Measurements from ENCODE around the gene VPS9D1. TPM values are rescaled to one million over a fixed set of nuclear protein-coding genes. Genes with fewer than 3 reads are reported as not detected.

The VPS9D1 gene
- total and polyA plus RNA-seq, 10 of the 15 experiments (the other 5 are each of a cell fraction or from before 2014, with no cell fraction given): 0.65 to 4.2 (median 1.1) TPM

DNA sequence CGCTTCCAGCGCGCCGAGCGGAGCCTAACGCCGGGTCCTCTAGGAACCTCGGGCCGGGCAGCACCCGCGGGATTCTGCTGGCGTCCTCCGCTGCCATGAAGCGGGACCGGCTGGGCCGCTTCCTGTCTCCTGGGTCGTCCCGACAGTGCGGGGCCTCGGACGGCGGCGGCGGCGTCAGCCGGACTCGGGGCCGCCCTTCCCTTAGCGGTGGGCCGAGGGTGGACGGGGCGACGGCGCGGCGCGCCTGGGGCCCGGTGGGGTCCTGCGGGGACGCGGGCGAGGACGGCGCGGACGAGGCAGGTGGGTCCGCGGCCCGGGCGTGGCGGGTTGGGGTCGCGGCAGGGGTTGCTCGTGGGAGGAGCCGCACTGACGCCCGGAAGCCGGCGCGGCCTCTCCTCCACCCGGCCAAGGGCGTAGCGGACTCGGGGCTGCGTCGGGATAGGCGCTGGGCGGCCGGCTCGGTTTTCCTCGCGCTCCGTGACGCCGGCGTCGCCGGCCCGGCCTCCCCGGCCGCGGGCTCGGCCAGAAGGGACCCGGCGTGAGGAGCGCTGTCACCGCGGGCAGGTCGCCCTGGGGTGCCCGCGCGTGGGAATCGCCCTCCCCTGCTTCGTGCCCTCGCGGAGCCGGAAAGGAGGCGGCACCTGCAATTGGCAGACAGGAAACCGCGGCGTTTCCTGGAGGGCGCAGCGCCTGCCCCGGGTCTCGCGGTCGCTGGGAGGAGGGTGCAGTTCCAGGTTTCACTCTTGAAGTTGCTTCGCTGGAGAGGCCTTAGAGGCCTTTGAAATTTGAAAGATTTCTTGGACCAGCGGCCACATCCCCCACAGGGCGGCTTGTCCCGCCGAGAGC lies 1.1 kb upstream of the VPS9D1 start (continued):
- TF ChIP-seq CREM (IDR thresholded peaks at IDR 0.05; ENCODE audit: low read depth) (peak; percentile 14; the same call in 1 of the 2 replicates), CREB1 (IDR thresholded peaks at IDR 0.05; ENCODE audit: low read depth) (no peak), PAX5 (IDR thresholded peaks at IDR 0.05; ENCODE audit: borderline replicate concordance, low read depth, low read length) (0 out of 2 replicates have a peak, but pooled peaks have one; percentile 5), STAT1 (conservative IDR thresholded peaks at IDR 0.05) (no peak), TCF3 (IDR thresholded peaks at IDR 0.05; ENCODE audit: borderline replicate concordance, insufficient read depth, low read depth, low read length) (0 out of 2 replicates have a peak, but pooled peaks have one; percentile 1), RFX5 (IDR thresholded peaks at IDR 0.05; ENCODE audit: low read depth, low read length) (no peak)
- TF ChIP-seq, protein P1, sequence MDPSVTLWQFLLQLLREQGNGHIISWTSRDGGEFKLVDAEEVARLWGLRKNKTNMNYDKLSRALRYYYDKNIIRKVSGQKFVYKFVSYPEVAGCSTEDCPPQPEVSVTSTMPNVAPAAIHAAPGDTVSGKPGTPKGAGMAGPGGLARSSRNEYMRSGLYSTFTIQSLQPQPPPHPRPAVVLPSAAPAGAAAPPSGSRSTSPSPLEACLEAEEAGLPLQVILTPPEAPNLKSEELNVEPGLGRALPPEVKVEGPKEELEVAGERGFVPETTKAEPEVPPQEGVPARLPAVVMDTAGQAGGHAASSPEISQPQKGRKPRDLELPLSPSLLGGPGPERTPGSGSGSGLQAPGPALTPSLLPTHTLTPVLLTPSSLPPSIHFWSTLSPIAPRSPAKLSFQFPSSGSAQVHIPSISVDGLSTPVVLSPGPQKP (IDR thresholded peaks at IDR 0.05; ENCODE audit: low read depth, low read length): peak; percentile 16; the same call in 1 of the 2 replicates
- TF ChIP-seq, protein P2, sequence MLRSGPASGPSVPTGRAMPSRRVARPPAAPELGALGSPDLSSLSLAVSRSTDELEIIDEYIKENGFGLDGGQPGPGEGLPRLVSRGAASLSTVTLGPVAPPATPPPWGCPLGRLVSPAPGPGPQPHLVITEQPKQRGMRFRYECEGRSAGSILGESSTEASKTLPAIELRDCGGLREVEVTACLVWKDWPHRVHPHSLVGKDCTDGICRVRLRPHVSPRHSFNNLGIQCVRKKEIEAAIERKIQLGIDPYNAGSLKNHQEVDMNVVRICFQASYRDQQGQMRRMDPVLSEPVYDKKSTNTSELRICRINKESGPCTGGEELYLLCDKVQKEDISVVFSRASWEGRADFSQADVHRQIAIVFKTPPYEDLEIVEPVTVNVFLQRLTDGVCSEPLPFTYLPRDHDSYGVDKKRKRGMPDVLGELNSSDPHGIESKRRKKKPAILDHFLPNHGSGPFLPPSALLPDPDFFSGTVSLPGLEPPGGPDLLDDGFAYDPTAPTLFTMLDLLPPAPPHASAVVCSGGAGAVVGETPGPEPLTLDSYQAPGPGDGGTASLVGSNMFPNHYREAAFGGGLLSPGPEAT (IDR thresholded peaks at IDR 0.05; ENCODE audit: low read depth): no peak
- TF ChIP-seq, protein P3, sequence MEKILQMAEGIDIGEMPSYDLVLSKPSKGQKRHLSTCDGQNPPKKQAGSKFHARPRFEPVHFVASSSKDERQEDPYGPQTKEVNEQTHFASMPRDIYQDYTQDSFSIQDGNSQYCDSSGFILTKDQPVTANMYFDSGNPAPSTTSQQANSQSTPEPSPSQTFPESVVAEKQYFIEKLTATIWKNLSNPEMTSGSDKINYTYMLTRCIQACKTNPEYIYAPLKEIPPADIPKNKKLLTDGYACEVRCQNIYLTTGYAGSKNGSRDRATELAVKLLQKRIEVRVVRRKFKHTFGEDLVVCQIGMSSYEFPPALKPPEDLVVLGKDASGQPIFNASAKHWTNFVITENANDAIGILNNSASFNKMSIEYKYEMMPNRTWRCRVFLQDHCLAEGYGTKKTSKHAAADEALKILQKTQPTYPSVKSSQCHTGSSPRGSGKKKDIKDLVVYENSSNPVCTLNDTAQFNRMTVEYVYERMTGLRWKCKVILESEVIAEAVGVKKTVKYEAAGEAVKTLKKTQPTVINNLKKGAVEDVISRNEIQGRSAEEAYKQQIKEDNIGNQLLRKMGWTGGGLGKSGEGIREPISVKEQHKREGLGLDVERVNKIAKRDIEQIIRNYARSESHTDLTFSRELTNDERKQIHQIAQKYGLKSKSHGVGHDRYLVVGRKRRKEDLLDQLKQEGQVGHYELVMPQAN (conservative IDR thresholded peaks at IDR 0.05): peak; percentile 66

Data from GM12878 (cell line).